ENCODE data around the gene CD28.
A peak's percentile ranks its signal among the peaks of the same experiment; 100 is the strongest.
"Not testable (repeated sequence)": the region's sequence is repeated elsewhere in the genome, so short reads cannot be mapped to it uniquely, and the experiment has no call there.

The CD28 gene

DNA sequence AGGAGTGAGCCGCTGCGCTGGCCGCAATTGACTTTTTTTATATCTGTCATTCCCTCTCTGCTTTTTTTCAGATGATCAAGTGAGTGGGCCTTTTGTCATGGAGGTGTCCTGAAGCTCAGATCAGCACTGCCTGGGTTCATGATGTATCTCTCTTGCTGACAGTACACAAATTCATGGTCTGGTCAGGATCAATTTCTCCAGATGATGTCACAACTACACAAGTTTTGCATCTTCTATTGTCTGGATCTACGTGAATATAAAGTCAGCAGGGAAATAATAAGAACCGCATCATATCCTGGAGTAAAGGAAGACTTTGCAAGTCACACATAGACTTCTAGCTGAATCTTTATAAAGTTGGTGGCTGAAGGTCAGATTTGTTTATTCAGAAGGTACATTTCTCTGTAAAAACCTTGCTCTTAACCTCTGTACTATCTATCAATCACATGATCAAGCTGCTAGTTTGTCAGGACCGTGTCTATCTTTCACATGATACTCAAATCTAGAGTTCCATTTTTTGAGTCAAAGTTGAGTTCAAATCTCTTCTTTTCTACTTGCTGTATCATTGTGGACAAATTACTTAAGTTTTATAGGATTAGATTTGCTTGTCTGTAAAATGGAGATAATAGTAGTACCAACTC, 13.1 kb upstream of the CD28 start:
- TF ChIP-seq, protein P1, sequence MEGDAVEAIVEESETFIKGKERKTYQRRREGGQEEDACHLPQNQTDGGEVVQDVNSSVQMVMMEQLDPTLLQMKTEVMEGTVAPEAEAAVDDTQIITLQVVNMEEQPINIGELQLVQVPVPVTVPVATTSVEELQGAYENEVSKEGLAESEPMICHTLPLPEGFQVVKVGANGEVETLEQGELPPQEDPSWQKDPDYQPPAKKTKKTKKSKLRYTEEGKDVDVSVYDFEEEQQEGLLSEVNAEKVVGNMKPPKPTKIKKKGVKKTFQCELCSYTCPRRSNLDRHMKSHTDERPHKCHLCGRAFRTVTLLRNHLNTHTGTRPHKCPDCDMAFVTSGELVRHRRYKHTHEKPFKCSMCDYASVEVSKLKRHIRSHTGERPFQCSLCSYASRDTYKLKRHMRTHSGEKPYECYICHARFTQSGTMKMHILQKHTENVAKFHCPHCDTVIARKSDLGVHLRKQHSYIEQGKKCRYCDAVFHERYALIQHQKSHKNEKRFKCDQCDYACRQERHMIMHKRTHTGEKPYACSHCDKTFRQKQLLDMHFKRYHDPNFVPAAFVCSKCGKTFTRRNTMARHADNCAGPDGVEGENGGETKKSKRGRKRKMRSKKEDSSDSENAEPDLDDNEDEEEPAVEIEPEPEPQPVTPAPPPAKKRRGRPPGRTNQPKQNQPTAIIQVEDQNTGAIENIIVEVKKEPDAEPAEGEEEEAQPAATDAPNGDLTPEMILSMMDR (conservative IDR thresholded peaks at IDR 0.05): no peak

DNA sequence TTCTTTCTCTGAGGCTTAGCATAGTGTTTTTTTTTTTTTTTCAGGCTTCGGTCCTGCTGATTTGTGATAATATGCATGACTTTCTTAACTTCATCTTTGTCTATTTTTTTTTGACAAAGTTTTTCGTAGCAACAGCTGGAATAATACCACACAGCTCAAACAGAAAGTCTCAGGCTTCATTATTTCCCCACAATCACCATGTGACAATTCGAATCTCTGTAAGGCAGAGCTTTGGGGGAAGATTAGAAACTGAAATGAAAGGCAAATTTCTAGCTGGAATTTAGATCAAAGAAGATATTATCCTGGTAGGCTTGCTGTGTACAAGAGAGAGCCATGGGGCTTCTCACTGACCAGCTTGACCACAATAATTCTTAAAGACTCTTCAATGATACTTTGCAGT, 12.2 kb upstream of the CD28 start:
- H3K27ac ChIP-seq: peak overlapping the region; percentile 74
- TF ChIP-seq, protein P1 (conservative IDR thresholded peaks at IDR 0.05): no peak

More for the DNA sequence above, 13.1 kb upstream of the CD28 start:
- H3K27ac ChIP-seq: peak overlapping the region; percentile 74

DNA sequence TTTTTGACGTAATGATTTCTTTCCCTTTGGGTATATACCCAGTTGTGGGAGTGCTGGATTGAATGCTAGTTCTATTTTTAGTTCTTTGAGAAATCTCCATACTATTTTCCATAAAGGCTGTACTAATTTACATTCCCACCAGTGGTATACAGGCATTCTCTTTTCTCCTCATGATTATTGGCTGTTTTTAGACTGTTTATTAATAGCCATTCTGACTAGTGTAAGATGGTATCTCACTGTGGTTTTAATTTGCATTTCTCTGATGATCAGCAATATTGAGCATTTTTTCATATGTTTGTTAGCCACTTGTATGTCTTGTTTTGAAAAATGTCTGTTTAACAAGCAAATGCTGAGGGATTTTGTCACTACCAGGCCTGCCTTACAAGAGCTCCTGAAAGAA, 9.2 kb upstream of the CD28 start:
- TF ChIP-seq, protein P1 (conservative IDR thresholded peaks at IDR 0.05): no peak
- H3K27ac ChIP-seq: no peak overlapping the region

DNA sequence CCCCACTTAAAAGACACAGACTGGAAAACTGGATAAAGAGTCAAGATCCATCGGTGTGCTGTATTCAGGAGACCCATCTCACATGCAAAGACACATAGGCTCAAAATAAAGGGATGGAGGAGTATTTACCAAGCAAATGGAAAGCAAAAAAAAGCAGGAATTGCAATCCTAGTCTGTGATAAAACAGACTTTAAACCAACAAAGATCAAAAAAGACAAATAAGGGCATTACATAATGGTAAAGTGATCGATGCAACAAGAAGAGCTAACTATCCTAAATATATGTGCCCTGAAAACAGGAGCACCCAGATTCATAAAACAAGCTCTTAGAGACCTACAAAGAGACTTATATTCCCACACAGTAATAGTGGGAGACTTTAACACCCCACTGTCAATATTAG, 8.7 kb upstream of the CD28 start:
- not testable (repeated sequence) for H3K27ac ChIP-seq

DNA sequence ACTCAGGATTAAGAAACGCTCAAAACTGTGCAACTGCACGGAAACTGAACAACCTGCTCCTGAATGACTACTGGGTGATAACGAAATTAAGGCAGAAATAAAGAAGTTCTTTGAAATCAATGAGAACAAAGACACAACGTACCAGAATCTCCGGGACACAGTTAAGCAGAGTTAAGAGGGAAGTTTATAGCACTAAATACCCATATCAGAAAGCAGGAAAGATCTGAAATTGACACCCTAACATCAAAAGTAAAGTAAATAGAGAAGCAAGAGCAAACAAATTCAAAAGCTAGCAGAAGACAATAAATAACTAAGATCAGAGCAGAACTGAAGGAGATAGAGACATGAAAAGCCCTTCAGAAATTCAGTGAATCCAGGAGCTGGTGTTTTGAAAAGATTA, 8.0 kb upstream of the CD28 start:
- H3K27ac ChIP-seq: peak overlapping the region; percentile 35

DNA sequence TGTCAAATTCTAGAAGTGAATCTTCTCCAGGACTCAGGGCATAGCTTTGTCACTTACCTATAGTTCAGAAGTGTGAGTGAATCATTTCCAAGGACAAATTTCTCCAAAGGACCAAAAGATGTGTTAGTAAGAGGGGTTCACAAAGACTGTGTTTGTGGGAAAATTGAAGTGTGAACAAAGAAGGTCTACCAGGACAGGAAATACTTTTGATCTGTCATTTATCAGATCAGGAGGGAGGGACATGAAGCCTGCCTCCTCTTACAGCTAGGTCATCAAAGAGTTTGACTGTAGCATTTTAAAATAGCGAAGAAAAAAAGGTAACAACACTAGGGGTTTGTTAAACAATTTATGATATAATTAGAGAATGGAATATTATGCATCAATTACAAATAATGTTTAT, 2.0 kb upstream of the CD28 start:
- H3K27ac ChIP-seq: peak overlapping the region; percentile 40; the same call in 1 of the 2 replicates
- TF ChIP-seq, protein P1 (conservative IDR thresholded peaks at IDR 0.05): no peak

DNA sequence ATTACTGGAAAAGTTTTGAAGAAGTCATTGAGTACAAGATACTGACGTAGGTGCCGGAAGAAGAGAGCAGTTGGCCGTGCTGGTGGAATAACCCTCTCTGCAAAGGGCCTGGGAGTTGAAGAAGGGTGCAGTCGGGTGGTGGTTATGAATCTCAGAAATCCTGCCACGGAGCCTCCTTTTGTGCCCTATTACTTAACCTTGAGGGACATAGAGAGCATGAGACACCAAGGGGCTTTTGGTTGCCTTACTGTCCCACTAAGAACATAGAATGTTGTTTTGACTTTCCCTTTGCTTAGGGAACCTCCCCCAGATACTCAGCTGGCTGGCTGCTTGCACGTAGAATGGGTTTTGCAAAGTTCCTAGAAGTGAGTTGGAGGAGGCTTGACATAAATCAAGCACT, 1.3 kb upstream of the CD28 start:
- TF ChIP-seq, protein P1 (conservative IDR thresholded peaks at IDR 0.05): no peak
- no peak overlapping the region for H3K27ac ChIP-seq

DNA sequence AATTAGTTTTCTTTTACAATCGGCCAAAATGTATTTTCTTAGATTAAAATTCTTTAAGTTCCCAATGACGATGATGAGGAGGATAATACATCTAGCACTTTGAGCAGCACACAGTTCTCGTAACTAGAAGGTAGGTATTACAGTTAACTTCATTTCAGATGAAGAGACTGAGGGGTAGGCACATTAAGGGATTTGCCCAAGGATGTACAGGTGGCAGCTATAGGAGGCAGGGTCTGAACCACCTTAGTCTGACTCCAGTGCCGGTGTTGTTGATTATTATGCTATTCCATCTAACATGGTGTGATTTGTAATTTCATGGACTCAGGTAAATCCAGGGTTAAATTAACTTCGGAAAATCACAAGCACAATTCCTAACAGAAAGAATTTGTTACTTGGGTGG, 1.1 kb downstream of the CD28 start:
- H3K27ac ChIP-seq: no peak overlapping the region
- TF ChIP-seq, protein P1 (conservative IDR thresholded peaks at IDR 0.05): no peak

Data from VCaP (cell line).